CD4-positive, alpha-beta T cell treated with Interleukin-15 for 1 hour (primary cell): ENCODE data around the gene CRTC3.
"Not testable (repeated sequence)": the region's sequence is repeated elsewhere in the genome, so short reads cannot be mapped to it uniquely, and the experiment has no call there.

Experiments
- DNase-seq: peaks from one replicate; pipeline ENCODE4 v3.0.0-alpha.2; 2020

Gene CRTC3

DNA sequence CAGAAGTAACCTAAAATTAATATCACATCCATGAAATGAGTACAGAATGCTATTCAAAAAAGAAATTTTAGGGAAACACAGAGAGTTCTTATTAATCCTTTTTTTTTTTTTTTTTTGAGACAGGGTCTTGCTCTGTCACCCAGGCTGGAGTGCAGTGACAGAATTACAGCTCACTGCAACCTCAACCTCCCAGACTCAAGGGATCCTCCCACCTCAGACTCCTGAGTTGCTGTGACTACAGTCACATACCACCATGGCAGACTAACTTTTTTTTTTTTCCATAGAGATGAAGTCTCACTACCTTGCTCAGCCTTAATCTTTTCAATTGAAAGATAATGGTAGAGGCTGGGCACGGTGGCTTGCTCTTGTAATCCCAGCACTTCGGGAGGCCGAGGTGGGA, 6.3 kb upstream of the CRTC3 start:
- no peak for DNase-seq

GRCh38 chr15:90524018-90524803, 5.5 kb upstream of the CRTC3 start:
- not testable (repeated sequence) for DNase-seq

DNA sequence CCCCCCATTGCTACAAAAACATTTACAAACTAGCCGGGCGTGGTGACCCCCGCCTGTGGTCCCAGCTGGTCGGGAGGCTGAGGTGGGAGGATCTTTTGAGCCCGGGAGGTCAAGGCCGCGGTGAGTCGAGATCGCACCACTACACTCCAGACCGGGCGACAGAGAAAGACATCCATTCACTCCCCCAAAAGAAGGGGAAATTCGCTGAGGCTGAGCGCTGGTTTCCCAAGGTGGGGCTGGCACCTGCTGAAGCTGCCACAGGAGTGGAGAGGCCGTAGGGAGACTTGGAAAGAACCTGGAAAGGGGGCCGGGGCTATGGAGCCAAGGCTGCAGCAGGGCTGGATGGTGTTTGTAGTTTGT, 732 bp upstream of the CRTC3 start:
- DNase-seq, result no peak

DNA sequence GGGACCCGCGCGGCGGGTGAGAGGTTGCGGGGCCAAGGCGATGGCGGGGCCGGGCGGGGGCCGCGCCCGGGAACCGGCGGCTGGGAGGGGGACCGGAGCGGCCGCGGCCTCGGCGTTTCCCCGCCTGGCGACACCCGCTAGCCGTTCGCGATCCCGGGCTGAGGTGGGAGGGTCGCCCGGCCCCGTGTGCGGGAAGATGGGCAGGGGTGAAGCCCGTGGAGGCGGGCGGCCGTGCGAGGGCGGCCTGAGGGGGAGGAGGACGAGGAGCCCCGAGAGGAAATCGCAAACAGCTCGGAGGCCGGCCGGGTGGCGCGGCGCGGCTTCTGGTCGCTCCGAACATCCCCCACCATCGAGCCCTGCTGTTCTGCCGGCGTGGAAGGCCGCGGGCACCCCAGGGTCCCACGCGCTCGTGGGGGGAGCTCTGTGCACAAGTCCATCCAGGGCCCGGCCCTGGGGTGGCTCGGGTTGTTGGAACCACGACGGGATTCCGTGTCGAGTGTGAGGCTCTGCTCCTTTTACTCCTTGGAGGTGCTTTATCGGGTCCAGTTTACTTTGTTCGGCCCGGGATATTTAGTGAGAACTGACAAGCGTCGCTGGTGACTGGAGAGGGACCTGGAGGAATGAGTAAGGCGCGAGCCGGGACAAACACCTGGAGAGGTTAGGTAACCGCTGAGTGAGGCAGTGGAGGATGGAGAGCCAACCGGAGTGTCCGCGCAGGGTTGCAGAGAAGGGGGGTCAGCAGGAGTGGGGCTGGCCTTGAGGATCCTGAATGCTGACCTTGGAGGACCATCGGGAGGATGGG, 728 bp downstream of the CRTC3 start:
- DNase-seq, result peak; percentile 42

DNA sequence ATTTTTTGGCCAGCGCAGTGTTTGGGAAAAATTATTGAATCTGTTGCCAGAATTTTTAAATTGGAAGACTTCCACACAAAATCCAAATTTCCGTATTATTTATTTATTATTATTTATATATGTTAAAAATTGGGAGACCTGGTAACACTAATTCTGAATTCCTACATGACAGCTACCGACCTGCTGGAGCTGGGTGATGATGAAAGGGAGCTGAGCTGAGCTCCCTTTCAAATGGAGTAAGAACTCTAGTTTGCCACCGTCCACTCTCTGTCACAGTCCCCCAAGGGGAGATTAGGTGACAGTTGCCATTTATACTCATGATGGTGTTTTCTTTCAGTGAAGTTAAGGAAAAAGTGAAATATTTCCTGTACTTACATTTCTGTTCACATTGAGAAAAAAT, 1.4 kb downstream of the CRTC3 start:
- DNase-seq, result no peak

DNA sequence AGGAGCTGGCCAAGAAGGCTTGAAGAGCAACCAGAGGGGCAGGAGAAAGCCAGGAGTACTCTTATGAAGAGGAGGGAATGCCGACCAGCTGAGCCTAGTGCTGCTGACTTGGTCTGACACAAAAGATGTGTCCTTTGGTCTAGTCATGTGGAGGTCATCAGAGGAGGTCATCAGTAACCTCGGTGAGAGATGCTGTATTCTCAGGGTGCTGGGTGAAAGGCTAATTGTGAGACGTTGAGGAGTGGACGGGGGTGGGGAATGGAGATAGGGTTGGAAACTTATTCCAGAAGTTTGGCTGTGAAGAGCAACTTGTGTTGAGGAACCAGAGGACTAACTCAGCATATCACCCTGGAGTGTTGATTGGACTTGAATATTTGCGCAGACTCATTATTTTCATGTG, 5.5 kb downstream of the CRTC3 start:
- DNase-seq, result no peak

- peak; percentile 33 for DNase-seq
These were observed 10.1 kb downstream of the CRTC3 start for GRCh38 chr15:90539789-90540188.

GRCh38 chr15:90540768-90541167, 11.0 kb downstream of the CRTC3 start:
- no peak for DNase-seq

DNA sequence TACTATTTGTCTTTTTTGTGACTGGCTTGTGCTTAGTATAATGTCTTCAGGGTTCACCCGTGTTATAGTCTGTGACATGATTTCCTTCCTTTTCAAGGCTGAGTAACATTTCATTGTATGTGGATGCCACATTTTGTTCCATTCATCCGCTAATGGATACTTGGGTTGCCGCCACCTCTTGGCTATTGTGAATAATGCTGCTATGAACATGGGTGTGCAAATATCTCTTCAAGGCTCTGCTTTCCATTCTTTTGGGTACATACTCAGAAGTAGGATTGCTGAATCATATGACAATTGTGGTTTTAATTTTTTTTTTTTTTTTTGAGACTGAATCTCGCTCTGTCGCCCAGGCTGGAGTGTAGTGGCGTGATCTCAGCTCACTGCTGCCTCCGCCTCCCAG, 15.4 kb downstream of the CRTC3 start:
- DNase-seq, result no peak

GRCh38 chr15:90547540-90547939, 17.8 kb downstream of the CRTC3 start:
- DNase-seq, result no peak

- DNase-seq, result no peak
These were observed 21.2 kb downstream of the CRTC3 start for GRCh38 chr15:90550919-90551318.

- no peak for DNase-seq
These were observed 22.6 kb downstream of the CRTC3 start for GRCh38 chr15:90552162-90552928.

DNA sequence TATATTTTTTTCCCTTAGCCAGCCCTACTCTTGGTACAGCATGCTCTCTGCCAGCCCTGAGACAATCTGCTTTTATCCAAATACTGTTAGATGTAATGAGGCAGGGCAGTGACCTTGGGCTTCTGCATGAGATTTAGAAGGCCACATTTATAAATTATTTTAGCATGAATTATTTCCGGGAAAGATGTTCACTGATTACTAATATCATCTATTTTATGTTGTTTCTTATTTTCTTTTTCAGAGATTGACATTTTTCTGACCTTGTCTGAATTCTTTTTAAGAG, 23.1 kb downstream of the CRTC3 start:
- DNase-seq, result no peak

GRCh38 chr15:90553248-90553745, 23.6 kb downstream of the CRTC3 start:
- DNase-seq, result no peak

GRCh38 chr15:90557186-90558084, 27.7 kb downstream of the CRTC3 start:
- no peak for DNase-seq

GRCh38 chr15:90558171-90558573, 28.4 kb downstream of the CRTC3 start:
- no peak for DNase-seq

DNA sequence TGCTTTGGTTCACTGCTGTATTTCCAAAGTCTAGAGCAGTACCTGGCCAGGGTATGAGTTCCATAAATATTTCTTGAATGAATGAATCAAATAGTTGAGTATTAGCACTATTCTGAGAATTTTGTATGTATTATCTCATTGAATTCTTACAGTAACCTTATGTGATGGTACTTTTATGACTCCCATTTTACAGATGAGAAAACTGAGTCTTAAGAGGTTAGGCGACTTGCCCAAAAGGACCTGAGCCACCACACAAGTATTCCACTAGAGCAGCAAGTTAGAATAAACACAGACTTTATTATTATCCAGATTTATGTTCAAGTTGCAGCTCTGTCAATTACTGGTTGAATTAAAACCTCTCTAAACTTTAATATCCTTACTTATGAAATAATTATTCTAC, 29.4 kb downstream of the CRTC3 start:
- DNase-seq, result no peak

DNA sequence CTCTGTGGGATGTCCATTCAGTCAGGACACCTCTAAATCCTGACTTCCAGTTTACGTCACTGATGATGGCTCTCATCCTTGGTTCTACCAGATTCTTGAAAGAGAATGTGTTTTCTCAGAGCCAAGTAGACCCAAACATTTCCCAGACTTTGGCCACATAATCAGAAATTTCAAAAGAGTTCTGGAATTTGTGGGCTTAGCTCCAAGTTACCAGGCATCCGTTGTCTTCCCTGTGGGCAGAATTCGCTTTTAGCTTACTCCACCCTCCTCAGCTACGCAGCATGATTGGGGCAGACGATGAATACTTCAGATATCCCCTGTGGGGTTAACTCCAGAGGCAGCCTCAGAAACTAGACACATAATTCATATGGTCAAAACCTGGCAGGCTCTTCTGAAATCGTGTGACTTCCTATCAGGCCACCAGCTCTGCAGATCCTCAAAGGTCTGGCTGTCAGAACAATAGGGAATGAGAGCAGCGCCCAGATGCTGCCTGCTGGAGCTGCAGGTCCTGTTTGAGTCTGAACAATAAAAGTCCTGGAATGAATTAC, 30.6 kb downstream of the CRTC3 start:
- no peak for DNase-seq

DNA sequence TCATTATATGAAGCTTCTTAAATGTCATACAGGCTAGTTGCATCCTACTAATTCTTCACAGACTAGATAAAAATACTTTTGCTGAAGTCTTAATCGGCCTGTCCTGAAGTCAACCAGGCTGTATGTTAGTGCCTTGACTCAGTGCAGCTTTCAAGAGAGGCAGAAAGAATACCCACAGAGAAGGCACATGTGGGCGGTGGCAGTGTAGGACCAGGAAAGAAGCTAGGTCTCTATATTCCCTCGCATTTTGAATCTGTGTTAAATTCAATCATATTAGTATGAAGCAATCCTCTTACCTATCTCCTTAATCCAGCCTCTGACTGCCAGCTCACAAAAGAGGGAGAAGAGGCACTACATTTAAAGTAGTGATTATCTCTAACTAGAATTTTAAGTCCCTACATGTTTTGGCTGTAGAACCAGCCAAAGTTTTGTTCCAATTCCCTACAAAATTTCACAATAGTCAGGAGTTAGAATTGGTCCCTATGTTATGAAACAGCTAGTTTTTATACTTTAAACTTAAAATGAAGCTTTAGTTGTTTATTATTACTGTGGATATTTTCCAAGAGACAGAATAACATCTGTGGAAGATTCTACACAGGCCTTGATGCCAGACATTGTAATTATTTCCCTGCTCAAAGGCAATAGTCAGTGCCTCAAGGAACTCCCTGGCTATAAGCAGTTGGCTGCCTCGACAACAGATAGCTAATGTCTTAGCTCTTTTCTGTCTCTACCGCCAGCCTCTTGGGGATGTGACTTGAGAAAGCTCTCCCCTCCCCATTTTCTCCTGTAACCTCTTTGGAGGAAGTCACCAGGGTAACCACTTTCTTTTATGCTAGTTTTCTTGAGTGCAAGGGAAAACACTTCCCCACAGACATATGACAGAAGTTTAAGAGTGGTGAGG, 31.9 kb downstream of the CRTC3 start:
- DNase-seq, result peak; percentile 61

- DNase-seq, result no peak
These were observed 32.9 kb downstream of the CRTC3 start for GRCh38 chr15:90562669-90563068.

- DNase-seq, result no peak
These were observed 33.7 kb downstream of the CRTC3 start for GRCh38 chr15:90563463-90563862.
